Umbilical cord (tissue), 2 donors: Measurements from ENCODE around the gene STK11. TPM values are rescaled to one million over a fixed set of nuclear protein-coding genes. Genes with fewer than 3 reads are reported as not detected.

Experiments
- DNase-seq: peaks from one replicate; pipeline ENCODE4 v3.0.0-alpha.2; 2015; ENCODE audit warnings: low spot score
- total RNA-seq: library from RNA; depleted of rRNA; stranded (reverse); fragments of >200 nt; gene quantifications from one replicate; pipeline ENCODE4 v1.2.3, GENCODE V29; 2014; ENCODE audit warnings: low replicate concordance; ENCODE audit not compliant: insufficient read depth

The STK11 gene
- 60.4 TPM for total RNA-seq

GRCh38 chr19:1205114-1206099 is at the start of gene STK11:
Gene STK11, plus strand, starts transcription at chr19:1205778. Its CDS starts 1,136 bp downstream, at chr19:1206914.
- DNase-seq = peak; percentile 99

GRCh38 chr19:1156305-1156801 is 49.2 kb upstream of the STK11 start:
- DNase-seq = no peak

GRCh38 chr19:1156830-1157615 is 48.6 kb upstream of the STK11 start:
- no peak for DNase-seq

- DNase-seq = no peak
Measured at GRCh38 chr19:1157931-1158884, 47.4 kb upstream of the STK11 start.

GRCh38 chr19:1158885-1159448 is 46.6 kb upstream of the STK11 start:
- DNase-seq = no peak

GRCh38 chr19:1159864-1160595 is 45.5 kb upstream of the STK11 start:
- no peak for DNase-seq

GRCh38 chr19:1161716-1162115 is 43.9 kb upstream of the STK11 start:
- no peak for DNase-seq

- no peak for DNase-seq
Measured at GRCh38 chr19:1162404-1163282, 42.9 kb upstream of the STK11 start.

- no peak for DNase-seq
Measured at GRCh38 chr19:1163283-1163933, 42.2 kb upstream of the STK11 start.

GRCh38 chr19:1163934-1164683 is 41.5 kb upstream of the STK11 start:
- no peak for DNase-seq

- no peak for DNase-seq
Measured at GRCh38 chr19:1164684-1165531, 40.7 kb upstream of the STK11 start.

GRCh38 chr19:1166872-1167573 is 38.6 kb upstream of the STK11 start:
- DNase-seq = no peak

GRCh38 chr19:1167687-1168571 is 37.6 kb upstream of the STK11 start:
- DNase-seq = peak; percentile 57

GRCh38 chr19:1168572-1169410 is 36.8 kb upstream of the STK11 start:
- peak; percentile 36 for DNase-seq
